SK-N-SH treated with all-trans-retinoic acid at 6 μM for 48 hours (cell line): ENCODE data around the gene PSMB10.

Experiments
- ATAC-seq: fragments of 200-7000 bp; cut with Tn5 transposase; 3 replicates; pipeline ENCODE4 v1.9.1; 2020; ENCODE audit warnings: mild to moderate bottlenecking, moderate library complexity
- ARNTL ChIP-seq: fragments of 450-650 bp; formaldehyde crosslinking; IDR thresholded peaks from 2 replicates; pipeline ENCODE4 v1.5.0; 2020; ENCODE audit warnings: low read depth, mild to moderate bottlenecking, moderate library complexity, borderline replicate concordance
- BACH2 ChIP-seq: fragments of 250-450 bp; sonication (Bioruptor Pico); IDR thresholded peaks from 2 replicates; pipeline ENCODE4 v1.9.0; 2021; ENCODE audit warnings: mild to moderate bottlenecking, borderline replicate concordance
- CREB5 ChIP-seq: fragments of 250-450 bp; sonication (Bioruptor Pico); IDR thresholded peaks from 2 replicates; pipeline ENCODE4 v1.5.1; 2020; ENCODE audit warnings: low read depth, mild to moderate bottlenecking, moderate library complexity
- CSDC2 ChIP-seq: fragments of 250-450 bp; sonication (Bioruptor Pico); IDR thresholded peaks from 2 replicates; pipeline ENCODE4 v1.5.0; 2020; ENCODE audit warnings: mild to moderate bottlenecking, moderate library complexity
- CSRNP3 ChIP-seq: fragments of 250-450 bp; sonication (Bioruptor Pico); IDR thresholded peaks from 2 replicates; pipeline ENCODE4 v1.5.1; 2021; ENCODE audit warnings: mild to moderate bottlenecking, moderate library complexity
- ESRRG ChIP-seq: fragments of 250-450 bp; sonication (Bioruptor Pico); IDR thresholded peaks from 2 replicates; pipeline ENCODE4 v1.6.1; 2021; ENCODE audit warnings: mild to moderate bottlenecking
- GLIS3 ChIP-seq: fragments of 250-450 bp; sonication (Bioruptor Pico); IDR thresholded peaks from 2 replicates; pipeline ENCODE4 v1.5.0; 2020; ENCODE audit warnings: mild to moderate bottlenecking, moderate library complexity
- ISL1 ChIP-seq: fragments of 250-450 bp; sonication (Bioruptor Pico); IDR thresholded peaks from 2 replicates; pipeline ENCODE4 v2.1.2; 2022; ENCODE audit warnings: mild to moderate bottlenecking, moderate library complexity
- OSR1 ChIP-seq: fragments of 250-450 bp; sonication (Bioruptor Pico); IDR thresholded peaks from 2 replicates; pipeline ENCODE4 v1.8.0; 2022; ENCODE audit warnings: moderate library complexity, mild to moderate bottlenecking, inconsistent platforms
- PATZ1 ChIP-seq: fragments of 250-450 bp; sonication (Bioruptor Pico); IDR thresholded peaks from 2 replicates; pipeline ENCODE4 v1.8.0; 2020; ENCODE audit warnings: mild to moderate bottlenecking, moderate library complexity, borderline replicate concordance
- POU6F1 ChIP-seq: fragments of 250-450 bp; sonication (Bioruptor Pico); IDR thresholded peaks from 2 replicates; pipeline ENCODE4 v1.8.0; 2021; ENCODE audit warnings: low read depth, mild to moderate bottlenecking, moderate library complexity, borderline replicate concordance
- PPARA ChIP-seq: fragments of 250-450 bp; sonication (Bioruptor Pico); IDR thresholded peaks from 2 replicates; pipeline ENCODE4 v1.5.0; 2020; ENCODE audit warnings: mild to moderate bottlenecking, borderline replicate concordance
- RARB ChIP-seq: fragments of 250-450 bp; sonication (Bioruptor Pico); IDR thresholded peaks from 2 replicates; pipeline ENCODE4 v1.8.0; 2021; ENCODE audit warnings: mild to moderate bottlenecking, moderate library complexity
- SNAI2 ChIP-seq: fragments of 250-450 bp; sonication (Bioruptor Pico); IDR thresholded peaks from 2 replicates; pipeline ENCODE4 v1.5.0; 2020; ENCODE audit warnings: mild to moderate bottlenecking, moderate library complexity
- TCF4 ChIP-seq: fragments of 250-450 bp; sonication (Bioruptor Pico); IDR thresholded peaks from 2 replicates; pipeline ENCODE4 v1.8.0; 2021; ENCODE audit warnings: mild to moderate bottlenecking, moderate library complexity, borderline replicate concordance
- TOX ChIP-seq: fragments of 250-450 bp; sonication (Bioruptor Pico); IDR thresholded peaks from 2 replicates; pipeline ENCODE4 v1.8.0; 2021; ENCODE audit warnings: mild to moderate bottlenecking, moderate library complexity, borderline replicate concordance
- TSHZ2 ChIP-seq: fragments of 250-450 bp; sonication (Bioruptor Pico); IDR thresholded peaks from 2 replicates; pipeline ENCODE4 v1.5.0; 2020; ENCODE audit warnings: mild to moderate bottlenecking, moderate library complexity
- ZC3H10 ChIP-seq: fragments of 250-450 bp; sonication (Bioruptor Pico); IDR thresholded peaks from 2 replicates; pipeline ENCODE4 v1.5.1; 2021; ENCODE audit warnings: mild to moderate bottlenecking, moderate library complexity
- ZFP3 ChIP-seq: fragments of 250-450 bp; sonication (Bioruptor Pico); IDR thresholded peaks from 2 replicates; pipeline ENCODE4 v1.5.0; 2020; ENCODE audit warnings: mild to moderate bottlenecking, moderate library complexity
- ZFP30 ChIP-seq: fragments of 450-650 bp; formaldehyde crosslinking; IDR thresholded peaks from 2 replicates; pipeline ENCODE4 v1.5.0; 2022; ENCODE audit warnings: mild to moderate bottlenecking, moderate library complexity
- ZNF565 ChIP-seq: fragments of 450-650 bp; formaldehyde crosslinking; conservative IDR thresholded peaks from 2 replicates; pipeline ENCODE4 v1.5.0; 2020; ENCODE audit warnings: low read depth, mild to moderate bottlenecking, moderate library complexity
- ZNF70 ChIP-seq: fragments of 450-650 bp; formaldehyde crosslinking; IDR thresholded peaks from 2 replicates; pipeline ENCODE4 v1.5.0; 2020; ENCODE audit warnings: mild to moderate bottlenecking, moderate library complexity
- ZNF8 ChIP-seq: fragments of 450-650 bp; formaldehyde crosslinking; IDR thresholded peaks from 2 replicates; pipeline ENCODE4 v1.5.0; 2020; ENCODE audit warnings: mild to moderate bottlenecking, moderate library complexity

PSMB10 gene

GRCh38 chr16:67931712-67932461 lies 4.8 kb downstream of the PSMB10 start, which contains the start of gene CTRL:
CTRL (minus strand) TSS chr16:67931862; CDS start chr16:67931852, 10 bp downstream.
- TF ChIP-seq TSHZ2 (CRISPR knock-in tag) (no peak), RARB (no peak), ZFP3 (CRISPR knock-in tag) (no peak), POU6F1 (no peak), OSR1 (CRISPR knock-in tag) (no peak), ZNF70 (CRISPR knock-in tag) (no peak), GLIS3 (no peak), CSRNP3 (no peak), ZC3H10 (CRISPR knock-in tag) (no peak), TCF4 (CRISPR knock-in tag) (no peak), ZFP30 (CRISPR knock-in tag) (no peak), ARNTL (CRISPR knock-in tag) (no peak), CSDC2 (CRISPR knock-in tag) (no peak), BACH2 (no peak), PATZ1 (no peak), PPARA (CRISPR knock-in tag) (no peak), TOX (CRISPR knock-in tag) (no peak), ESRRG (CRISPR knock-in tag) (no peak), SNAI2 (CRISPR knock-in tag) (no peak)
- ATAC-seq = no peak

GRCh38 chr16:67930678-67931211 lies 5.9 kb downstream of the PSMB10 start:
- no peak for TF ChIP-seq ARNTL (CRISPR knock-in tag)
- no peak for TF ChIP-seq ZFP30 (CRISPR knock-in tag)
- no peak for TF ChIP-seq ZNF565
- TF ChIP-seq ZNF70 (CRISPR knock-in tag) = no peak
- TF ChIP-seq ZC3H10 (CRISPR knock-in tag) = no peak
- no peak for TF ChIP-seq RARB
- no peak for TF ChIP-seq TOX (CRISPR knock-in tag)
- no peak for TF ChIP-seq ZNF8
- no peak for TF ChIP-seq ISL1 (CRISPR knock-in tag)
- no peak for TF ChIP-seq CREB5 (CRISPR knock-in tag)
- TF ChIP-seq OSR1 (CRISPR knock-in tag) = no peak
- no peak for TF ChIP-seq SNAI2 (CRISPR knock-in tag)
- TF ChIP-seq, all 23 proteins: peak for 0
- ATAC-seq = no peak
